WTC11 (cell line): ENCODE measurements around the gene RAI14. TPM values are rescaled to one million over a fixed set of nuclear protein-coding genes. Genes with fewer than 3 reads are reported as not detected.

ENCODE experiments used
- ATAC-seq: fragments of 200-7000 bp; cut with Tn5 transposase; 2 replicates; pipeline ENCODE4 v1.10.0; 2021; ENCODE audit warnings: mild to moderate bottlenecking, moderate library complexity
- CTCF ChIA-PET: fragments of 300-600 bp; sonication (Branson Sonifier 250); formaldehyde crosslinking; loops from one replicate; lab custom pipeline; 2021; ENCODE audit warnings: antibody characterized with exemption; lab: Charles Lee
- POLR2A ChIA-PET: fragments of 350-600 bp; sonication (Branson Sonifier 250); formaldehyde crosslinking; loops from one replicate; lab custom pipeline; 2021; ENCODE audit warnings: antibody characterized with exemption; lab: Charles Lee
- DNase-seq: peaks from one replicate; pipeline ENCODE4 v3.0.0; 2021; ENCODE audit warnings: low spot score
- H3K27ac Mint-ChIP-seq: 2 replicates; pipeline ENCODE4 v1.8.0; 2021; ENCODE audit warnings: mixed read lengths
- H3K27me3 Mint-ChIP-seq: 2 replicates; pipeline ENCODE4 v1.8.0; 2021; ENCODE audit warnings: low read depth, mild to moderate bottlenecking, moderate library complexity, mixed read lengths
- H3K36me3 Mint-ChIP-seq: 2 replicates; pipeline ENCODE4 v1.8.0; 2021; ENCODE audit warnings: mixed read lengths
- H3K4me1 Mint-ChIP-seq: 2 replicates; pipeline ENCODE4 v1.8.0; 2022; ENCODE audit warnings: mixed read lengths
- H3K4me3 Mint-ChIP-seq: 2 replicates; pipeline ENCODE4 v1.8.0; 2021; ENCODE audit warnings: mild to moderate bottlenecking, moderate library complexity, mixed read lengths
- H3K9me3 Mint-ChIP-seq: 2 replicates; pipeline ENCODE4 v1.8.0; 2021; ENCODE audit warnings: mixed read lengths
- AFF4 ChIP-seq: sonication (generic); formaldehyde crosslinking; IDR thresholded peaks from 2 replicates; pipeline ENCODE4 v1.8.1; 2023; ENCODE audit warnings: mild to moderate bottlenecking, missing genetic modification reagents, borderline replicate concordance
- ATF2 ChIP-seq: sonication (generic); formaldehyde crosslinking; IDR thresholded peaks from 2 replicates; pipeline ENCODE4 v1.8.1; 2022; ENCODE audit warnings: low read depth, missing genetic modification reagents, borderline replicate concordance
- CBFB ChIP-seq: sonication (generic); formaldehyde crosslinking; IDR thresholded peaks from 2 replicates; pipeline ENCODE4 v1.8.1; 2022; ENCODE audit warnings: mild to moderate bottlenecking, low read depth, missing genetic modification reagents
- CREB1 ChIP-seq: sonication (generic); formaldehyde crosslinking; IDR thresholded peaks from 2 replicates; pipeline ENCODE4 v1.8.0; 2023; ENCODE audit warnings: mild to moderate bottlenecking, missing genetic modification reagents
- CTCF ChIP-seq: fragments of 200-600 bp; IDR thresholded peaks from 2 replicates; pipeline ENCODE4 v1.8.0; 2022; ENCODE audit warnings: antibody characterized with exemption
- ETV6 ChIP-seq: sonication (generic); formaldehyde crosslinking; IDR thresholded peaks from 2 replicates; pipeline ENCODE4 v1.8.1; 2022; ENCODE audit warnings: mild to moderate bottlenecking, missing genetic modification reagents
- GABPB1 ChIP-seq: sonication (generic); formaldehyde crosslinking; IDR thresholded peaks from 2 replicates; pipeline ENCODE4 v1.8.1; 2023; ENCODE audit warnings: mild to moderate bottlenecking, missing genetic modification reagents
- GRHL2 ChIP-seq: fragments of 250-450 bp; sonication (Bioruptor Pico); IDR thresholded peaks from 2 replicates; pipeline ENCODE4 v1.8.0; 2022; ENCODE audit warnings: mild to moderate bottlenecking, moderate library complexity; ENCODE audit not compliant: insufficient replicate concordance, severe bottlenecking
- GTF2I ChIP-seq: fragments of 250-450 bp; sonication (Bioruptor Pico); conservative IDR thresholded peaks from 2 replicates; pipeline ENCODE4 v1.4.0; 2021; ENCODE audit warnings: mild to moderate bottlenecking
- IRF2 ChIP-seq: sonication (generic); formaldehyde crosslinking; IDR thresholded peaks from 2 replicates; pipeline ENCODE4 v1.8.0; 2022; ENCODE audit warnings: low read depth, missing genetic modification reagents, borderline replicate concordance
- NR3C1 ChIP-seq: sonication (generic); formaldehyde crosslinking; conservative IDR thresholded peaks from 2 replicates; pipeline ENCODE4 v1.8.1; 2023; ENCODE audit warnings: low read depth, mild to moderate bottlenecking, missing genetic modification reagents
- OVOL2 ChIP-seq: fragments of 250-450 bp; sonication (Bioruptor Pico); IDR thresholded peaks from 2 replicates; pipeline ENCODE4 v1.9.0; 2021; ENCODE audit warnings: mild to moderate bottlenecking, borderline replicate concordance
- RORB ChIP-seq: fragments of 250-450 bp; sonication (Bioruptor Pico); IDR thresholded peaks from 2 replicates; pipeline ENCODE4 v1.9.0; 2021; ENCODE audit warnings: mild to moderate bottlenecking
- TEAD1 ChIP-seq: sonication (generic); formaldehyde crosslinking; IDR thresholded peaks from 2 replicates; pipeline ENCODE4 v1.8.0; 2022; ENCODE audit warnings: mild to moderate bottlenecking, missing genetic modification reagents
- USF2 ChIP-seq: sonication (generic); formaldehyde crosslinking; IDR thresholded peaks from 2 replicates; pipeline ENCODE4 v1.8.1; 2023; ENCODE audit warnings: mild to moderate bottlenecking, missing genetic modification reagents, moderate library complexity
- ZBTB43 ChIP-seq: sonication (generic); formaldehyde crosslinking; IDR thresholded peaks from 2 replicates; pipeline ENCODE4 v1.8.1; 2023; ENCODE audit warnings: mild to moderate bottlenecking, missing genetic modification reagents
- ZNF263 ChIP-seq: sonication (generic); formaldehyde crosslinking; IDR thresholded peaks from 2 replicates; pipeline ENCODE4 v1.8.1; 2022; ENCODE audit warnings: low read depth, mild to moderate bottlenecking, moderate library complexity, missing genetic modification reagents
- ZNF396 ChIP-seq: fragments of 250-450 bp; sonication (Bioruptor Pico); IDR thresholded peaks from 2 replicates; pipeline ENCODE4 v1.8.0; 2021; ENCODE audit warnings: mild to moderate bottlenecking, moderate library complexity, borderline replicate concordance
- total RNA-seq: library from RNA; stranded (reverse); gene quantifications from 3 replicates; pipeline ENCODE4 v1.2.3, GENCODE V29; 2021

The RAI14 gene
- total RNA-seq, 1 experiment from 2014 or later, result 185 TPM

GRCh38 chr5:34651791-34652190 lies 4.3 kb upstream of the RAI14 start (continued):
- TF ChIP-seq CBFB (CRISPR knock-in tag) (no peak), OVOL2 (CRISPR knock-in tag) (no peak), GABPB1 (CRISPR knock-in tag) (no peak), USF2 (CRISPR knock-in tag) (no peak)

GRCh38 chr5:34652466-34652865 lies 3.7 kb upstream of the RAI14 start:
- Mint-ChIP-seq H3K4me1 (peaks cover 29% of the 10 kb centered on the region), H3K36me3 (peaks cover 3% of the 10 kb centered on the region), H3K27me3 (no peaks in the 10 kb centered on the region), H3K4me3 (no peak overlapping the region), H3K27ac (no peak overlapping the region), H3K9me3 (peaks cover 8% of the 10 kb centered on the region)
- DNase-seq, result no peak
- POLR2A ChIA-PET, result no interaction called here
- no peak for ATAC-seq
- CTCF ChIA-PET, result no interaction called here
- no peak for TF ChIP-seq ETV6 (CRISPR knock-in tag)
- TF ChIP-seq TEAD1 (CRISPR knock-in tag), result no peak
- no peak for TF ChIP-seq ZBTB43 (CRISPR knock-in tag)
- no peak for TF ChIP-seq AFF4 (CRISPR knock-in tag)
- no peak for TF ChIP-seq IRF2 (CRISPR knock-in tag)
- no peak for TF ChIP-seq CREB1 (CRISPR knock-in tag)
- no peak for TF ChIP-seq NR3C1 (CRISPR knock-in tag)
- no peak for TF ChIP-seq ZNF263 (CRISPR knock-in tag)
- TF ChIP-seq ATF2 (CRISPR knock-in tag), result no peak
- no peak for TF ChIP-seq GTF2I (CRISPR knock-in tag)
- no peak for TF ChIP-seq RORB (CRISPR knock-in tag)
- TF ChIP-seq CTCF, result no peak
- no peak for TF ChIP-seq GRHL2 (CRISPR knock-in tag)
- no peak for TF ChIP-seq ZNF396 (CRISPR knock-in tag)
